SH-SY5Y (cell line): ENCODE results near the gene LACTB.

ENCODE experiments used
- GATA2 ChIP-seq: IDR thresholded peaks from 2 replicates; pipeline ENCODE4 v1.6.1; 2011; ENCODE audit warnings: mild to moderate bottlenecking, low read depth, low read length
- GATA3 ChIP-seq: IDR thresholded peaks from 2 replicates; pipeline ENCODE4 v1.6.1; 2011; ENCODE audit warnings: low read depth, mild to moderate bottlenecking, low read length, moderate library complexity

- no peak for TF ChIP-seq GATA2
- TF ChIP-seq GATA3, result no peak
Observed at GRCh38 chr15:63111481-63111880, 10.2 kb upstream of the LACTB start.
